ENCODE data around the gene MARCHF5.

- TF ChIP-seq EP300 (IDR thresholded peaks at IDR 0.05) (no peak), CTCF (IDR thresholded peaks at IDR 0.05) (no peak), POLR2AphosphoS5 (IDR thresholded peaks at IDR 0.05) (no peak), POLR2A (IDR thresholded peaks at IDR 0.05; ENCODE audit: low read depth) (no peak)
These were observed 49.5 kb upstream of the MARCHF5 start for GRCh38 chr10:92241501-92241900.
